Measurements from ENCODE around the gene MLLT3.
"Not testable (repeated sequence)": the region's sequence is repeated elsewhere in the genome, so short reads cannot be mapped to it uniquely, and the experiment has no call there.

Gene MLLT3

DNA sequence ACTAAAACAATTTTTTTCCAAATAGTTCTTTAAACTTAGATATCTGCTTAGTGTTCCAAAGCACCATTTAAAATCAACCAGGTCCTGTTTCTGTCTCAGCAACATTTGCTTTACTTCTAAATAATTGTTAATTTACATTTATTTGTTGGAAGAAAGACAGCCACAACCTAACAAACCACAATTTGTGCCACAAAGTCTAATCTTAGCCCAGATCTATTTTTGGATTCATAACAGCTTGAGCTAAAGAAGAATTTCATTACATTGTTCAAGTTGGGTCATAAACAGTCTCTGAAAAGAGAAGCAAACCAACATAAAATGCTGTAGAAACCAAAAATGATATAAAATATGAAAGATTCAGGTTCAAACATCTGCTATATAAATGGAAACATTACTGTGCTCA, 24.4 kb downstream of the MLLT3 start:
- DNase-seq: no peak

DNA sequence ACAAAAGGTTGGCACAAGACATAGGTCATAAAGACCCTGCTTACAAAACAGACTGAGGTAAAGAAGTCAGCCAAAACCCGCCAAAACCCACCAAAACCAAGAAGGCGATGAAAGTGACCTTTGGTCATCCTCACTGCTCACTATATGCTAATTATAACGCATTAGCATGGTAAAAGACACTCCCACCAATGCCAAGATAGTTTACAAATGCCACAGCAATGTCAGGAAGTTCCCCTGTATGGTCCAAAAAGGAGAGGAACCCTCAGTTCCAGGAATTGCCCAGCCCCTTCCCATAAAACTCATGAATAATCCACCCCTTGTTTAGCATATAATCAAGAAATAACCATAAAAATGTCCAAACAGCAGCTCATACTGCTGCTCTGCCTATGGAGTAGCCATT, 27.7 kb downstream of the MLLT3 start:
- DNase-seq: no peak

DNA sequence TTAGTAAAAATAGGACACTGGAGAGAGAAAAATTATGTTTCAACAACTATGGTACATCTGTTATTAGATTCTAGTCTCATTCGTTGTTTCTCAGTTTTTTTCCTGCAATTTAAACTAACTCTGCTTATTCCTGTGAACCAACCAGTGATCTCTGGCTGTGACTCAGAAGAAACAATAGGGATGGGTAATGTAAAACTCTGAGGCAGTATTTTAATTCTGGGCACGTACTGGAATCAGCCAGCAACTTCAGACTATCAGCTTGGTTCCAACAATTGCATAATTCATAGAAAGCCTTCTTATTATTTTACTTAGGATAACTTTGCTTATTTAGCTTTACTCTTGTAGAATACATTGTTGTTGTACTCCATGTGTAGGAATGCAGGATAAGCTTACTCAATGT, 28.8 kb downstream of the MLLT3 start:
- DNase-seq: peak in 3 of 56 donors; percentile 4 to 30 (median 4)

DNA sequence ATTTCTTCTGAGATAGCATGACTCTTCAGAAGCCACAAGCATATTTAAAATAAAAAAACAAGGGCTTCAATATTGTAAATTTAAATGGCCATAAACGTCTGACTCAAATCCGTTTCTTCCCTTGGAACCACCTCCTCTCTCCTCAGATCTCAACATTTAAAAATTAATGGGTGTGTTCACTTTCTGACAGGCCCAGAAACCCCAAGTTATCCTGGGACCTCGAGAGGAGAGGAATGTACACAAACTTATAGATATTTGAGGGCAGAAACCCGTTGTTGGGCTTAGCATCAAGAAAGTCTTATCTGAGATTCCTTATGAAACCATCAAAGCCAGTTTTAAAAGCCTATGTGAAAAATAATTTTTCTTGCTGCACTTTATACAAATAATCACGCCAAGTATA, 29.2 kb downstream of the MLLT3 start:
- DNase-seq: no peak

DNA sequence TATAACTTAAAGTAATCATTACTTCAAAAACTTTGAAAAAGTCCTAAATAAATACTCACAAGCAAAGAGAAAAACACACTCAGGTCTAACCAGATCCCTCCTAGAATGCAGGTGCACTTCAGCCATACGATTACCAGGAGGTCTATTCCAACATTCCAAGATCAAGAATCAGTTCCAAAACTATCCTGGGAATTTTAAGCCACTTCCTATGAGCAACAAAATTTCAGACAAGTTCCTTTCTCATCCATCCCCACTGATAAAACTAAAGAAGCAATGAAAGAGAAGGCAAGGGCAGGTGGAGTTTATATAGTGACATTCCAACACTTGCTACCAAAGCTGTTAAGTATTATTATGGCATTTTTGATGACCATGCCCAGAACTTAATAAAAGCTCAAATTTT, 29.6 kb downstream of the MLLT3 start:
- DNase-seq: no peak

DNA sequence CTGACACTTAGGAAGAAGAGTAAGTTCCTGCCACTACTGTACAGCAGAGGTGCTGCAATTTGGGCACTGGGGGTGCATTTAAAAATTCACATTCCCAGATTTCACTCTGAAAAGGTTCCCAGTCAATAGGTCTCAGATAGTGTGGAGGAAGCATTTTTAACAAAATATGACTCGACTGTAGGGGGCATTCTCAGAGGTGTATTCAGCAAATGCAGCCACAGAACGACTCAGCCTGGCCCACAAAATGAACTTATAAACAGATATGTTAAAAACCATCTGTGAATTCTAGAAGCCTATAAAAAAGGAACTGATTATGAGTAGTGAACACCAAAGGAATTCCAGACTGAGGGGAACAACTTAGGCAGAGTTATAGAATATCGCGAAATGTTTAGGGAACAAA, 31.1 kb downstream of the MLLT3 start:
- no peak for DNase-seq

DNA sequence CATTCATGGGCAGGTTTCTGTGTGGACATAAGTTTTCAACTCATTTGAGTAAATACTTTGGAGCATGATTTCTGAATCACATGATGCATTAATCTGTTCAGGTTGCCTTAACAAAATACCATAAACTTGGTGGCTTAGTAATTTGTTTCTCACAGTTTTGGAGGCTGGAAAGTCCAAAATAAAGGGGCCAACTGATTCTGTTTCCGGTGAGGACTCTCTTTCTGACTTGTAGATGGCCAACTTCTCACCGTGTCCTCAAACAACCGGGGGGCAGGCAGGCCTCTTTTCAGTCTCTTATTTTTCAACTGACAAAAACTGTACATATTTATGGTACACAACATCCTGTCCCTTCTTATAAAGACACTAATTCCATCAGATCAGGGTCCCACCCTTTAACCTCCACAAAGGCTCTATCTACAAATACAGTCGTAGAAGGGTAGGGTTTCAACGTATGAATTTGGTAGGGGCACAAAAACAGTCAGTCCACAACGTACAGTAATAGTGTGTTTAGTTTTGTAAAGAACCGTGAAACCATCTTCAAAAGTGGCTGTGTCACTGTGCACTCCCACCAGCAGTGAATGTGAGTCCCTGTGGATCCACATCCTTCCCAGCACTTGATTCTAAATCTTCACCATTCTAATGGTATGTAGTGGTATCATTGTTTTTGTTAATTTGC, 37.2 kb downstream of the MLLT3 start:
- DNase-seq: no peak

DNA sequence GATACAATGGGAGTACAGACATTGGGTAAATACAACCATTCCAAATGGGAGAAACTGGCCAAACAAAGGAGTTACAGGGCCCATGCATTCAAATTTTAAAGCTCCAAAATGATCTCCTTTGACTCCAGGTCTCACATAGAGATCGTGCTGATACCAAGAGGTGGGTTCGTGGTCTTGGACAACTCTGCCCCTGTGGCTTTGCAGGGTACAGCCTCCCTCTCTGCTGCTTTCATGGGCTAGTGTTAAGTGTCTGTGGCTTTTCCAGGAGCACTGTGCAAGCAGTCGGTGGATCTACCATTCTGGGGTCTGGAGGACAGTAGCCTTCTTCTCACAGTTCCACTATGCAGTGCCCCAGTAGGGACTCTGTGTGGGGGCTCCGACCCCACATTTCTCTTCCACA, 39.2 kb downstream of the MLLT3 start:
- not testable (repeated sequence) for DNase-seq

DNA sequence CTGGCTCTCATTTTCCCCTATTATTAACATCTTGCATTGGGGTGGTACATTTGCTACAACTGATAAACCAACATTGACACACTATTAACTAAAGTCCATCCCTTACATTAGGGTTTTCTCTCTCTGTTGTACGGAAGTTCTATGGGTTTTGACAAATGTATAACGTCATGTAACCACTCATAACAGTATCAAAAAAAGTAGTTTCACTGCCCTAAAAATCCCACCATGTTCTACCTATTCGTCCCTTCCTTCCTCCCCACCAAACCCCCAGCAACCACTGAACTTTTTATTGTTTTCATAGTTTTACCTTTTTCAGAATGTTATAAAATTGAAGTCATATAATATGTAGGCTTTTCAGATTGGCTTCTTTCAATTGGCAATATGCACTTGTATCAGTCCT, 40.1 kb downstream of the MLLT3 start:
- no peak for DNase-seq

DNA sequence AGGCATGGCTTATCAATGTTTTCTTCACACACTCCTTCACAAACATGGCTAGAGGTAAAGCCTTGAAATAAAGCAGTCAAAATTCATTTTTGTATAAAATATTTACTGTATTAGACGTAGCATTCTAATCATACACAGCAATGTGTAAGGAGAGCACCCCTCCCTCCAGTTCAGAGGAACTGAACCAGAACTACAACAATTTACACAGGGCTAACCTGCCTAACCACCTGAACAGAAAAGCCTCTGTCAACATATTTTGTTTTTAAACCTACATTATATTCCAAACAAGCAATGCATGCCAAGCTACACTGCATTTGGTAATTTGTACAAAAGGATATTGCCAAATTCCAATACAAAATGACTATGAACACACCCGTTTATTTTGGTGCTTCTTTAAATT, 41.6 kb downstream of the MLLT3 start:
- no peak for DNase-seq

DNA sequence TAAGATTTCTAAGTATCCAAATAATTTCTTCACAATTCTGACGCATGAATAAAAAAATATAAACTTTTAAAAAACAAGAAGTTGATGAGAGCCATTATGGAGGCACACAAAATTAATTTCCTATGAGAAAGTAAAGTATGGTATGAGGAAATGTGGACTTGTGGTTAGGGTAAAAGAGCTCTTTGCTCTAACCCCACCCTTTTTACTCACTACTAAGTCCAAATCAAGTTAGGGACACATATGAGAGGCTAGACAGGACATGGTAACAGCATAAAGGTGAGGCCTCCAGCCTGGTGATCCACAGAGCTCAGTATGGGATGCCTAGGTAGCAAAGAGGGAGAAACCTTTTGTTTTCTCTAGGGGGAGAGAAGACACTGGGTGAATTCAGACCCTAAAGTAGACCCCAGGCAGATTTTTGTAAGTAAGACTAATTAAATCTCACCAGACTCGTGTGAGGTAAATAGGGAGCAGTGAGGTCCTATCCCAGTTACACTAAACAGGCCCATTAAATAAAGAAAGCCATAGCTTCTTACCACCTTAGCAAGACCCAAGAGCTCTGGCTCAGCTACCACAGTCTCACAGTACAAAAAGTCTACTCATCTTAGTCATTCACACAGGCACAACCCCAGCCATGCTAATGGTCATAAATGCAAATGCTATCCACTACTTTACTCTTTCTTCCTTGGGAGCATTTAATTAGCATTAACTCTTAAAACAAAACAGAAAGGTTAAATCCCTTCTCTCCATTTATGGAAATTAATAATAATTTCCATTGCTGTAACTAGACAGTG, 42.6 kb downstream of the MLLT3 start:
- no peak for DNase-seq

DNA sequence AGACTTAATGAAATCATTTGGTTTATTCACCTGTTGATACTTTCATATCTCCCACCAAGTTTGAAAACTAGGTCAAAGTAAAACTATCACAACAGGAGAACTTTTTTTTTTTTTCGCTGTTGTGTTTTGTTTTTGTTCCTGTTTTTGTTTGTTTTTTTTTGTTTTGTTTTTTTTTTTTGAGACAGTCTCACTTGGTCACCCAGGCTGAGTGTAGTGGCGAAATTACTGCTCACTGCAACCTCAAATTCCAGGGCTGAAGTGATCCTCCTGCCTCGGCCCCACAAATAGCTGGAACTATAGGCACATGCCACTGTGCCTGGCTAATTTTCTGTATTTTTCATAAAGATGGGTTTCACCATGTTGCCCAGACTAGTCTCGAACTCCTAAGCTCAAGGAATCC, 49.3 kb downstream of the MLLT3 start:
- no peak for DNase-seq

DNA sequence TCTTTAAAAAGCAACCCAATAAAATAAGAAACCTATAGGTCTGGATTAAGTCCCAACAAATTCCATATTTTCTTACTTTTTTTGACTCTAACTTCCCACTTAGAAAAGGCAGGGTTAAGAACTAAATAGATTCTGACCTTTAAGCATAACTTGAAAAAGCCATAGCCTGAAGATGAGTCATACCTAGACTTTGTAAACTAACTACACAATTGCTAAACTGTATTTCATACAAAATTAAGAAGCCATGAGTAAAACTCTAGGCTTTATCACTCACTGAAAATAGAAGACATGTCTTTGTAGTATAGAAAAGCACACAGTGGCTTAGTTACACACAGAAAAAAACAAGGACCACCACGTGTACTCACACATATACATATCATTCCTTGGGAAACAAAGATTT, 51.5 kb downstream of the MLLT3 start:
- DNase-seq: no peak

DNA sequence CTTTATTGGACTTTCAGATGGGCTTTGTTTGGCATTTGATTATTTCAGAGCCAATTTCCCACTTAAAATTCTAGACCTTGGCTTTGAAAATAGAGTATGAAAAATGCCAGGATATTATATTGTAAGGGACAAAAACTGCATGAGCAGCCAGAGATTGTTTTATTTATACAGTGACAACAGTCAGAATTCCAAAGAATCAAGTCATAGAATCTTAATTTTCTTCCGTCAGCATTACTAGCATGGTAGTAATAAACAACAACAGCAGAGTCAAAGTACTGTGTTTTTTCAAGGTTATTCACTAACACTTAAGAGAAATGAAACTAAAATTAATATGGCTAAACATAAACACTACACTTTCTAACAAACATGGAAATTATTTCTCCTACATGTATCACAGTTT, 52.2 kb downstream of the MLLT3 start:
- DNase-seq: no peak

DNA sequence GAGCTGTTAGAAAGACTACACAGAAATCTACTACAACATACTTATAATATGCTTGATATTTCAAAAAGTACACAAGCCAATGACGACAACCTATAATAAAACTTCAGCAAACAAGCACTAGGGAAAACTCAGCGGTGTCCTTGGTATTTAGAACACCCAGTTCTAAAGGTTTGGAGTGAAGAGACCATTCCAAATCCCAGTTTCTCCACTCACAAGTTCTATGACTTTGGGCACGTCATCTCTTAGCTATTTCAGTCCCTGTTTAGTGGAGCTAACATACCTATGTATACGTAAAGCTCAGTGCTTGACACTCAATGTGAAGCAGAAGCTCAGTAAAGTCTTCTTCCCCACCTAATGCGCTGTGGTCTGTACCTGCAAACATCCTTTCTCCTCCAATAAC, 52.8 kb downstream of the MLLT3 start:
- DNase-seq: no peak

DNA sequence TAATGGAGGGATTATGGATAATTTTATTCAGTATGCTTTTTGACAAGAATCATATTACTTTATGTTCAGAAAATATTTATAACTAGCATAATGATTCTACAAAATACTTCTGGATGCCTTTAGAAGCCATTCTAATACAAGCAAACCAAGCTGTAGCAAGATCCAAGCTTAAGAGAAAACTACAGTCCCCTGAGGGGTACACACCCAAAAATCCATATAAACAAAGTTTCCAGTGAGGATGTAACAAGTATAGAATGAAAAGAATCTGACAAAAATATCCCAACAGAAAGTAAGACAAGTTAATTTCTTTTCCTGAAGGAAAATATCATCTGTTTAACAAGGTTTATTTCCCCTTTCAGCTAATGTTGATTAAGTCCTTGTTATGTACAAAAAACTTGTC, 53.9 kb downstream of the MLLT3 start:
- DNase-seq: no peak

DNA sequence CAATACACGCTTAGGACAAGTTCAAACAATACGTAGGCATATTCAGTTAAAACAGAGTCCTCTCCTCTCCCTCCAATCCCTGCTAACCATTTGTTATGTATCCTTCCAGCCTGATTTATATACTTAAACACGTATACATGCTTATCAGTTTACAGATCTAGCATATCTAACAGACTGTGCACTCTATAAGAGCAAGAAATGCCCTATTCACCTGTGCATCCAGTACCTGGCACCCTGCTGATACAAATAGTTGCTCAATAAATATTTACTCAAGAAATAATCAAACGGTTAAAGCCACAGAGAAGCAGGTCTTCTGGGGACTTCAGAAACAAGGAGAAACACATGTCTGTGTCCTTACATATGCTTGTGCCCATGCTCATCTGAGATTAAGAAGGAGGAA, 55.9 kb downstream of the MLLT3 start:
- no peak for DNase-seq

DNA sequence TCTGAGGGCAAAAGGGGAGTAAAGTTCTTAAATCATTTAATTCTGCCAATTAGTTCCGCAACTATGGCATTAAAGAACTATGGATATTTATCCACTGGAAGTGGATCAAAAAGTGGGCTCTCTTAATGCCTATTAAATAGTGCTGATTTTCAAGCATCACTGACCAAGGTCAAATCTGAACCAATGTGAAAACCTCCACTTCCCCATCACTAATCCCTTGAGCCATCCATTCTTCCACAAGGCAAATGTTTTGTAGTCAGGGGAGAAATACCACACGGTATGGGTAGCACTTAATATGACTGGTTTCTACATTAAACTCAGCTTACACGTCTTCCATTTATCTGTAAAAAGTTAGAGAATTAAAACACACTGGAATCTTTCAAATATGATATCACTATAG, 57.6 kb downstream of the MLLT3 start:
- DNase-seq: no peak

DNA sequence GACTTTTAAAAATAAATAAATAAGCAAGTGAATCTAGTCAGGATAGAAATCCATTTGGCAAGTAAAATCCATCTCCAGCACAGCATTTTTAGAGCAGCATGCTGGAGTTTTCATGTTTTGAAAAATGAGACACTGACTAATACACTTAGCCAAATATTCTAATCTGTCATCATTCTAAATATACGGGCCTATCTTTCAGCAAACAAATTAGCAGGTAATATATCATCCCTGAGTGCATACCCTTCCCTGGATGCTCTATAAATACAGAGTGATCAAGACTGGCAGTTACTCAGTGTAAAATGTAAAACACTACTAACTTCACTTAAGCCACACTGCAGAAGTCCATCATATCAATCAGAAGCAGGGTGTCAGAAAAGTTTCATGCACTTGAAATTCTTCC, 58.4 kb downstream of the MLLT3 start:
- no peak for DNase-seq

DNA sequence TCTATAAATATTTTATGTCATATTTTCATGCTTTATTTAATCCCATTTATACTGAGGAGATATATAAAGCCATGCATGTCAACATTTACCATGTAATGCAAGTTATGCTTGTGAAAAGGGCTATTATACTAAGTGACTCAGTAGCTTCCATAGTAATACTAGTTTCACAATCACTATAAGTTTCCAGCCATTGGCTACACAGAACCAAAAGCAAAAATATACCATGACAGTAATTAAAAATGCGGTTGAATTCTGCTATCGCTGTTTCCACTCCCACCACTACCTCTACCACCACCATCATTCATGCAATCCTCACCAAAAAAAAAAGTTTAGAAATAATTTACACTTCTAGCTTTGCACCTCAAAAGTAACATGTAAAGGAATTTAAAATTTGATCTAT, 60.2 kb downstream of the MLLT3 start:
- DNase-seq: no peak

DNA sequence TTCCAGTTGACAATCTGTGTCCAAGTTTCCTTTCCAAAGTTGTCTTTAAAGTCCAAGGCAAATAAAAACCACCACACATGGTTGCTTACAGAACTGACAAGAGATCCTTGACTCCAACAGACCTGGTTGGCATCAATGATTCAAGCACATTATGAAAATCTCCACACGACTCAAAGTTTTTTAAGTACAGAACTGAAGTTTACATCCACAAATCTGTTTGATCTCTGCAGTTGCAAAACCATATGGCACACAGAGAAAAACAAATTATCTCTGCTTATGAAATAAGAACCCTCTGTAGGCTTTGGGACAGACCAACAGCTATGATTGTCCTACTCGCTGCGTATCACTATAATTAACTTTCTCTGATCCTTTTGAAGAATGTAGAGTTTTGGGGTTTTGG, 60.8 kb downstream of the MLLT3 start:
- no peak for DNase-seq

DNA sequence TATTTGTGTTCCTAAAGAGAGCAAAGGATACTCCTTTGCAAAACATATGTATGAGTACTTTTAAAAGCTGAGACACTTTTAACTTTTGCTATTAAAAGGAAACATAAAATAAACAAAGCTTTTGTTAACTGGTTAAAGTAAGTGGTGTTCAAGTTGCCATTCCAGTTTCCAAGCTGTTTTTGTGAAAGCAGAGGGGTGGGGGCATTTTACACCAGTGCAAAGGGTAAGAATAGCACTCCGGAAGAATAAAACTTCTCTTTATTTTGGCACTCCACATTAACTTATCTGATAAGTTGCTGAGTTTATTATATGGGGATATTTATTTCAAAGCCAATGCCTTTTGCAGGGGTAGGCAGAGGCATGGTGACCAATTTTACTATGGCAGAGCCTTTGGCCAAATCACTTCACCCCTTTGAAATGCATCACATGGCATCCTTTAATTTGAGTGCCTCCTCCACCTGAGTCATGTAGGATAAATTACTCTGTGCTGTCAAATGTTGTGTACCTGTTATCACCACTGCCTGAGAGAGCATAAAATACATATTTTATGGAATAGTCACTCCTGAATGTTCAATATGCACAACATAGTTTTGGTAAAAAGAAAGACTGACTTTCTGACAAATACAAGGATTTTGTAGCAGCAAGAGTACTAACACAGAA, 62.9 kb downstream of the MLLT3 start:
- no peak for DNase-seq

DNA sequence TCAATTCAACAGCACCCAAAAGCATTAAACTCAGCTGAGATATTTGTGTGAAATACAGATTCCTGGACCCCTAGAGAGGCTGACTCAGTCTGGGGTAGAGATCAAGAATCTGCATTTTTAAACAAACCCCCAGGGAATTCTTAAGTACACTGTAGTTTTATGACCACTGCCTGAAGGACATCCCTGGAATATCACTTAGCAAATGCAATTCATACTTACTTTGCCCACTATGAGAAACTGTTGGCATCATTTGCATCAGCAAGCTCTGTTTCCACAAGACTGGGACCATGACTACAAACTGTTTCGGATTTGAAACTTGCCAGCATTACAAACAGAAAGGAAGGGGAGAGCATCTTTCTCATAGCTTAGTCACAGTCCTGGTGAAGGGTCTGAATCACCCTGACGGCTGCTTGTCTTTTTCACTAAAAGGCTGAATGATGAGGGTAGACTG, 63.7 kb downstream of the MLLT3 start:
- DNase-seq: peak in 1 of 56 donors; percentile 18

Measured in amygdala (tissue), 56 donors.